MG63 (cell line): ENCODE data around the gene EPO. TPM values are rescaled to one million over a fixed set of nuclear protein-coding genes. Genes with fewer than 3 reads are reported as not detected.
"Not testable (repeated sequence)": the region's sequence is repeated elsewhere in the genome, so short reads cannot be mapped to it uniquely, and the experiment has no call there.

Experiments
- DNase-seq: peaks from one replicate; pipeline ENCODE4 v3.0.0-alpha.2; 2020
- H3K27me3 ChIP-seq: fragments of 250-450 bp; sonication (Bioruptor Pico); 2 replicates; pipeline ENCODE4 v1.5.1; 2020; ENCODE audit warnings: mild to moderate bottlenecking, moderate library complexity
- H3K36me3 ChIP-seq: fragments of 250-450 bp; sonication (Bioruptor Pico); 2 replicates; pipeline ENCODE4 v1.5.1; 2020; ENCODE audit warnings: mild to moderate bottlenecking, moderate library complexity
- H3K4me3 ChIP-seq: fragments of 250-450 bp; sonication (Bioruptor Pico); 2 replicates; pipeline ENCODE4 v1.5.1; 2020; ENCODE audit warnings: mild to moderate bottlenecking, moderate library complexity
- H3K9me3 ChIP-seq: fragments of 250-450 bp; sonication (Bioruptor Pico); 2 replicates; pipeline ENCODE4 v1.5.1; 2020; ENCODE audit warnings: mild to moderate bottlenecking, moderate library complexity
- total RNA-seq: library from RNA; depleted of rRNA; stranded (reverse); fragments of >200 nt; shearing (Covaris generic); gene quantifications from 2 replicates; pipeline ENCODE4 v1.2.3, GENCODE V29; 2014; ENCODE audit warnings: low replicate concordance

Gene EPO
- total RNA-seq, 1 experiment from 2014 or later, result not detected

DNA sequence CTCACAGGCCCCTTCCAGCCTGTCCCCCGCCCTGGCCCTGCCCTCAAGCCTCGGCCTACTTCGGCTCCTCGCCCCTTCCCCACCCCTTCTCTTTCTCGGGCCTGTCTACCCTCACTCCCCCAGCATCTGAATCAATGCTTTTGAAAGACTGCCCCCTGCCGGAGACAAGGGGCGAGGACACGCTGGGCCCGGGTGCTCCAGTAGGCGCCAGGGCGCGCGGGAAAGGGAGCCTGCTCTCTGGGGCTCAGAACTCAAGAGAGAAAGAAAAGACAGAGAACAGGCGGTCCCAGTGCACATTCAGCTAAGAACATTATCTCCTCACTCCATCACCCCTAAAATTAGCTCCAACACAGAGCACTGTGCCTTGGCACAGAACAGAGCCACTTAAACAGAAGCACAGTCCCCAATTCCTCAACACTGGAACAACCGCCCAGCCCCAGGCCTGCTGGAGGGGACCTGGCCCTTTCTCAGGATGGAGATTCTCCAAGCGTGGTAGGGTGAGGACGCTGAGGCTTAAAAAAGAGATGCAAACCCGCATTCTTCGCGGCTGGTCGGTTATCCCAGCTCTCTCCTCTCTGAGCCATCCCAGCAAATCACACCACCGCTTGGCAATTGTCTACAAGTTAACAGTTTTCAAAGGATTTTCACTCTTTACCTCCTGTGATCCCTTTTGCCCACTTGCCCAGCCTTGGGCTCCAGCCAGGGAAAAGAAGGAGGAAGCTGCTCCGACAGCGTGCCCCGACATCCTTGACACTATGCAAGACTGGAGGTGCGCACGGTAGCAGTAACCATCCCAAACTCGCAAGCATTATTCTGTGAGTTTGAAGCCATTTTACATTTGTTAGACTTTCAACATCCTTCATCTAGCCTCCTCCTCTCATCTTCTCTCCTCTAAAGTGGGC, 28.3 kb upstream of the EPO start:
- peaks cover 16% of the 10 kb centered on the region for H3K36me3 ChIP-seq
- H3K4me3 ChIP-seq, result peak overlapping the region; percentile 76
- H3K9me3 ChIP-seq, result no peaks in the 10 kb centered on the region
- no peaks in the 10 kb centered on the region for H3K27me3 ChIP-seq
- DNase-seq, result peak; percentile 65

DNA sequence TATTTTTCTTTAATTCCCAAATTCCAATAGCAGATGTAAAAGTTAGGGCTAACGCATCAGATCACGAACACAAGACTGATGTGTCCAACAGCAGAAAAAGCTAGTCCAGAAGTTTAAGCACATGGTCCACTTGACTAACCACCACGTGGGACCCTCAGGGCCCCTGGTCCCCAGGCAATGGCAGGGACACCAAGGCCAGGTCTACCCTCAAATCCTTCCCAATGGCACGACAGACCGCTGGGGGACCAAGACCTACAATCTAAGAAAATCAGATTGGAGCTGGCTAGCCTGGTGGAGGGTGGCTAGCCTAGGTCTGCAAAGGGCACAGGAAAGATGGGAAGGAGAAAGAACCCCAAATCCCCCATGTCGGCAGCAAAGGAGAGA, 27.7 kb upstream of the EPO start:
- DNase-seq, result no peak
- H3K27me3 ChIP-seq, result no peaks in the 10 kb centered on the region
- peak overlapping the region; percentile 76 for H3K4me3 ChIP-seq
- peaks cover 13% of the 10 kb centered on the region for H3K36me3 ChIP-seq
- no peaks in the 10 kb centered on the region for H3K9me3 ChIP-seq

DNA sequence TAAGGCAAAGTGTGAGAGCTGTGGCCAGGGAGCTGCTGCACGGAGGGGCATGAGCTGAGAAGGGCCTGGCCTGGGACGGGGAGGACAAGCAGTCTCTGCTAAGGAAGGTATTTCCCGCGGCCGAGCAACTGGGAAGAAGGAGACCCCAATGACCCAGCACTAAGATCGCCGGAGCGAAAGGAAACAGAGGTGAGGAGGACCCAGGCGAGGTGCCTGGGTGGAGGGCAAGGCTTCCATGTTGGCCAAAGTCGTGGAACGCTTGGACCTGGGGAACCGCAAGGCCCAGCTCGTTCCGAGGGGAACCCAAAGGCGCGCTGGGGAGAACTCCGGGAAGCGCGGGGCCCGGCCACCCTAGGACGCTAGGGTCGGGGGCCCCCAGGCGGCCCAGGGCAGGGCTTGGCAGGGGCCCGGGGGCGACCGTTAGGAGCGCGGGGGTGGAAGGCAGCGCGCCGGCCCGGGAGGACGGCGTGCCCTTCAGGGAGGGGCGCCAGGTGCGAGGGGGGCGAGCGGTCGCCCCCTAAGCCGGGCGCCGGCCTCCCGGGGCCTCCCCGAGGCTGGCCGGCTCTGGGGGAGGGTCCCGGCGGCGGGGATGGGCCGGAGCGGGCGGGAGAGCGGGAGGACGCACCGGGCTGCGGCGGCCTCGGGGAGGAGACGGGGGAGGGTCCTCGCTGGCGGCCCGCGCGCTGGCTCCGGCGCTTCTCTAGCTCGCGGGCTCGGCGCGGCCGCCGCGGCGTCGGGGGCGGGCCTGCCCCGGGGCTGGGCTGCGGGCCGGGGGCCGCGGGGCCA, 26.8 kb upstream of the EPO start:
- Histone ChIP-seq H3K36me3 (peaks cover 10% of the 10 kb centered on the region), H3K27me3 (no peaks in the 10 kb centered on the region), H3K9me3 (no peaks in the 10 kb centered on the region), H3K4me3 (peak overlapping the region; percentile 76)
- no peak for DNase-seq

DNA sequence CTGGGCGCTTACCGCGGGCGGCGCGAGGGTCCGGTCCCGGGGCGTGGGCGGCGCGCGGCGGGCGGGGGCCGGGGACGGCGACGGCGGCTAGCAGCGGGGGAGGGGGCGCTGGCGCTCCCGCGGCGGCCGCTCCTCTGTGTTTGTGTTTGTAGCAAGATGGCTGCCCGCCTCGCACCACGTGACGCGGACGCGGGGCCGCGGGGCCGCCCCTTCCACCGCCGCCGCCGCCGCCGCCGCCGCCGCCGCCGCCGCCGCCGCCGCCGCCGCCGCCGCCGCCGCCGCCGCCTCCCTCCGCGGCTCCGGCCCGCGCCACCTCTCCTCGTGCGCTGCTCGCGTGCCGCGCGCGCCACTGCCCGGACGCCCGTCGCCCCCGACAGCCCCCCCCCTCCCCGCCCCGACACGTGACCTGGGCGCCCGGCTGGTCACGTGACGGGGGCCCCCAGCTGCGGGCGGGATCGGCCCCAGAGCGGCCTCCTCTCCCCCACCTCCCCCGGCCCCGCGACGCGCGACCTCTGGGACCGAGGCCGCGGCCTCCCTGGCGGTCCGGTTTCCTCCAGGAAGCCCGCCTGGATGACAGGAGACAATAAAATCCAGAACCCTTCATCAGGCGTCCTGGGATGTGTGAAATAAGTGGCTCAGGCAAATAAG, 26.0 kb upstream of the EPO start, which contains the start of gene GIGYF1:
TSS of gene GIGYF1 (minus strand) at position 153 of the 648 bp plus-strand sequence. CDS start 6,012 bp downstream, outside the sequence.
- H3K27me3 ChIP-seq, result peaks cover 3% of the 10 kb centered on the region; the same call in 1 of the 2 replicates
- peak; percentile 75 for DNase-seq

DNA sequence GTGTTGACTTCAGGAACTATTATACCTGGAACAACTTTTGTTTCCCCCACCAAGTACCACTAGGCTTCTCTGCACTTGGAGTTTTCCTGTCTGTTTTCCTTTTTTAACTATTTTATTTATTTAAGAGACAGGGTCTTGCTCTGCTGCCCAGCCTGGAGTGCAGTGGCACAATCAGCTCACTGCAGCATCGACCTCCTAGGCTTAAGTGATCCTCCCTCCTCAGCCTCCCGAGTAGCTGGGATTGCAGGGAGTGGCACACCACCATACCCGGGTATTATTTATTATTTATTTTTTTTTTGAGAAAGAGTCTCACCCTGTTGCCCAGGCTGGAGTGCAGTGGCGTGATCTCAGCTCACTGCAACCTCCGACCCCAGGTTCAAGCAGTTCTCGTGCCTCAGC, 24.1 kb upstream of the EPO start:
- H3K9me3 ChIP-seq, result no peaks in the 10 kb centered on the region
- peaks cover 6% of the 10 kb centered on the region for H3K27me3 ChIP-seq
- no peak for DNase-seq
- no peak overlapping the region for H3K4me3 ChIP-seq
- H3K36me3 ChIP-seq, result no peaks in the 10 kb centered on the region; the same call in 1 of the 2 replicates

More for the DNA sequence above, 26.0 kb upstream of the EPO start, which contains the start of gene GIGYF1:
- H3K4me3 ChIP-seq, result peak within 1 kb of the TSS; percentile 76
- H3K36me3 ChIP-seq, result peaks cover 3% of the 10 kb centered on the region; the same call in 1 of the 2 replicates
- no peaks in the 10 kb centered on the region for H3K9me3 ChIP-seq

DNA sequence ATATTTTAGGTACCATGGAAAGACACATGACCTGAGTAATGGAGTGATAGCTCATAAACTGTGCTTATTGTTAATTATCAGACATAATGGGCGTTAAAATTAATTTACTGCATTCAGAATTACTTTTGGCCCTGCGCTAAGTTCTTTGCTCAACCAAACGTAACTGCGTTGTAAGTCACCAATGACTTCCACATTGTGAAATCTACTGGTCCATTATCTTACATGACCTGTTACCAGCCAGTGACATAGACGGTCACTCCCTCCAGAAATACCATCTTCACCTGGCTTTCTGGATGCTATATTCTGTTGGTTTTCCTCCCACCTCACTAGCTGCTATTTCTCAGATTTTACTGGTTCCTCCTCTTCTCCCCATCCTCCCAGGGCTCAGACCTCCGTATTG, 21.2 kb upstream of the EPO start:
- no peak overlapping the region for H3K4me3 ChIP-seq
- no peaks in the 10 kb centered on the region for H3K9me3 ChIP-seq
- no peak for DNase-seq
- peaks cover 12% of the 10 kb centered on the region for H3K27me3 ChIP-seq
- H3K36me3 ChIP-seq, result no peaks in the 10 kb centered on the region

DNA sequence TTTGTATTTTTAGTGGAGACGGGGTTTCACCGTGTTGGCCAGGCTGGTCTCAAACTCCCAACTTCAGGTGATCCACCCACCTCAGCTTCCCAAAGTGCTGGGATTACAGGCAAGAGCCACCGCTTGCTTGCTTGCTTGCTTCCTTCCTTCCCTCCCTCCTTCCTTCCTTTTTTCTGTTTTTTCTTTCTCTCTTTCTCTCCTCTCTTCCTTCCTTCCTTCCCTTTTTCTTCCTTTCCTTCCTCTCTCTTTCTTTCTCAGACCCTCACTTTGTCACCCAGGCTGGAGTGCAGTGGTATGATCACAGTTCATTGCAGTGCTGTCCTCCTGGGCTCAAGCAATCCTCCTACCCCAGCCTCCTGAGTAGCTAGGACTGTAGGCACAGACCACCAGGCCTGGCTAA, 19.2 kb upstream of the EPO start:
- DNase-seq, H3K36me3 ChIP-seq, H3K9me3 ChIP-seq, H3K4me3 ChIP-seq: not testable (repeated sequence)
- H3K27me3 ChIP-seq, result peaks cover 12% of the 10 kb centered on the region

DNA sequence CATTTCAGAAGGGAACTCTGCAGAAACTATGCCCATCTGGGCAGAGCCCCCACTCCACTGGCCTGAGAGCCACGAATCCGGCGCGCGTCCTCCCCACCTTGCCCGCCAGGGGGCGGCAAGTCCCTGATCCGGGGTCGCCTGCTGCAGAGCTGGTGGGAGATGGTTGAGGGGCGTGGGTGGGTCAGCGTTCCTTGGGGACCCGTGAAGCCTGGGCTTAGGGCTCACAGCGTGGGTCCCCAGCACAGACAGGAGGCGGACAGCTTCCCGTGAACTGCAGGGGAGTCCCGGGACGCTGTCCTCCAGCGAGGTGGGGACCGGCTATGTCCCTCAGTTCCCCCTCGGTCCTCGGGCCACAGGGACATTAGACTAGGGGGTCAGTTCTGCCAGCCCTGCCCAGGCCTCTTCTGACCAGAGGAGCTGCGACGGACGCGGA, 14.9 kb upstream of the EPO start:
- DNase-seq, result peak; percentile 75
- Histone ChIP-seq H3K36me3 (peaks cover 22% of the 10 kb centered on the region), H3K9me3 (no peaks in the 10 kb centered on the region), H3K4me3 (peak overlapping the region; percentile 91), H3K27me3 (peaks cover 6% of the 10 kb centered on the region)

DNA sequence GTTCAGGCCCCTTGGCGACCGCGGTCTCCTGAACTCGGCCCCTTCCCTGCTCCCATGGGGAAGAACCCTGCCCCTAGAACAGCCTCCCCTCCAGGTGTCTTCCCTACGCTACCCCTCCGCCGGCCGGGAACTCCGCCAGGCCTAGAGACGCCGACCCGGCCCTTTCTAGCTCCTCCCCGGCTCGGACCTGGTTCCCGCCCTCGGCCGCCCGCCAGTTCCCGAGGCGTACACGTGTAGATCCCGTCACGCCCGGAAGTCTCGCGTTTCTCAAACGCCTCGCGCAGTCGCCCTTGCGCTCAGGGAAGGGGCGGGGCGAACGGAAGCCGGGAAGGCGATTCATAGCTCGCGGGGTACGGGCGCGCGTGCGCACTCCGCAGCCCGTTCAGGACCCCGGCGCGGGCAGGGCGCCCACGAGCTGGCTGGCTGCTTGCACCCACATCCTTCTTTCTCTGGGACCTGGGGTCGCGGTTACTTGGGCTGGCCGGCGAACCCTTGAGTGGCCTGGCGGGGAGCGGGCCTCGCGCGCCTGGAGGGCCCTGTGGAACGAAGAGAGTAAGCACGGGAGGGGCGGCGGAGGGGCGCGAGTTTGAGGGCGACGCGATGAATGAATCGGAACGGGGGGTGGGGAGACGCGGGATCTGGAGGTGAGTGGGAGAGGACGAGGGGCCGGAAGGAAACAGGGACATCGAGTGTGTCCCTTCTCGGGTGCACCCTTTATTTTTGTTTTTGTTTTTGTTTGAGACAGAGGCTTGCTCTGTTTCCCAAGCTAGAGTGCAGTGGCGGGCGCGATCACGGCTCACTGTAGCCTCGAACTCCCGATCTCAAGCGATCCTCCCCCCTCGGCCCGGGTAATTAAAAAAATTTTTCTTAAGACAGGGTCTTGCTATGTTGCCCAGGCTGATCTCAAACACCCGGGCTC, 14.3 kb upstream of the EPO start, which contains the start of gene POP7:
TSS of gene POP7 (plus strand) at position 369 of the 919 bp plus-strand sequence. CDS start 710 bp downstream, outside the sequence.
- peak; percentile 98 for DNase-seq
- H3K36me3 ChIP-seq, result peaks cover 22% of the 10 kb centered on the region
- H3K27me3 ChIP-seq, result peaks cover 6% of the 10 kb centered on the region
- peak within 1 kb of the TSS; percentile 91 for H3K4me3 ChIP-seq
- H3K9me3 ChIP-seq, result no peaks in the 10 kb centered on the region

DNA sequence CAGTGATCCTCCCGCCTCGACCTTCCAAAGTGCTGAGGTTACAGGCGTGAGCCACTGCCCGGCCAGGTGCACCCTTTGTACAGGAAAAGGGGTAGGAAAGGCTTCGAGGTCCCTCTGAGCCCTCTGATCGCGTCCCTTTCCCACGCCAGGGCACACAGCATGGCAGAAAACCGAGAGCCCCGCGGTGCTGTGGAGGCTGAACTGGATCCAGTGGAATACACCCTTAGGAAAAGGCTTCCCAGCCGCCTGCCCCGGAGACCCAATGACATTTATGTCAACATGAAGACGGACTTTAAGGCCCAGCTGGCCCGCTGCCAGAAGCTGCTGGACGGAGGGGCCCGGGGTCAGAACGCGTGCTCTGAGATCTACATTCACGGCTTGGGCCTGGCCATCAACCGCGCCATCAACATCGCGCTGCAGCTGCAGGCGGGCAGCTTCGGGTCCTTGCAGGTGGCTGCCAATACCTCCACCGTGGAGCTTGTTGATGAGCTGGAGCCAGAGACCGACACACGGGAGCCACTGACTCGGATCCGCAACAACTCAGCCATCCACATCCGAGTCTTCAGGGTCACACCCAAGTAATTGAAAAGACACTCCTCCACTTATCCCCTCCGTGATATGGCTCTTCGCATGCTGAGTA, 13.5 kb upstream of the EPO start:
- peaks cover 6% of the 10 kb centered on the region for H3K27me3 ChIP-seq
- H3K36me3 ChIP-seq, result peaks cover 22% of the 10 kb centered on the region
- DNase-seq, result no peak
- H3K4me3 ChIP-seq, result peak overlapping the region; percentile 91
- H3K9me3 ChIP-seq, result no peaks in the 10 kb centered on the region

DNA sequence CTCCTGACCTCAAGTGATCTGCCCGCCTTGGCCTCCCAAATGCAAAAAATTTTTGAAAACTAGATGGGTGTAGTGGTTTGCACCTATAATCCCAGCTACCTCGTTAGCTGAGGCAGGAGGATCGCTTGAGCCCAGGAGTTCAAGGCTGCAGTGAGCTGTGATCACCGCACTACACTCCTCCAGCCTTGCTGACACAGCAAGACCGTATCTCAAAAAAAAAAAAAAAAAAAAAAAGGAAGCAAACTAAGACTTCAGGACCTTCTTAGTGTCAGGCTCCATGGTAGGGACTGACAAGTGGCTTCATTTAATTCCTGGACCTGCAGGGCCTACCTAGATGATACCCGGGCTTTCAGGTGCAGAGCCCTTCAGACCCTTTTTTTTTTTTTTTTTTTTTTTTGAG, 11.9 kb upstream of the EPO start:
- H3K36me3 ChIP-seq, result peaks cover 22% of the 10 kb centered on the region
- no peaks in the 10 kb centered on the region for H3K9me3 ChIP-seq
- peaks cover 3% of the 10 kb centered on the region for H3K27me3 ChIP-seq
- H3K4me3 ChIP-seq, result no peak overlapping the region
- DNase-seq, result no peak

DNA sequence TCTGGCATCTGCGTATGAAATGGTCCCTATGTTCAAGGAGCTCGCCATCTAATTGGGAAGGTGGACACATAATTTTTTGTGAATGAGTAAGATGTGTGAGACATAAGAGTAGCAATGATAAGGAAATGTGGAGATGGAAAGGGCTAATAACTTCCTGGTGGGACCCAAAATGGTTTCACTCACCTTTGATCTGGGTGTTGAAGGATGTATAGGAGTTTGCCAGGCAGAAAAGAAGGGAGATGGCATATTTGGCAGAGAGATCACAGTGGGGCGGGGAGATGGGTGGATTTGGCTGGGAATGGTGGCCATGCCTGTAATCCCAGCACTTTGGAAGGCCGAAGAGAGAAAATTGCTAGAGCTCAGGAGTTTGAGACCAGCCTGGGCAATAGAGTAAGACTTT, 9.8 kb upstream of the EPO start:
- Histone ChIP-seq H3K36me3 (peaks cover 22% of the 10 kb centered on the region), H3K4me3 (no peak overlapping the region), H3K27me3 (no peaks in the 10 kb centered on the region), H3K9me3 (no peaks in the 10 kb centered on the region)
- DNase-seq, result no peak

DNA sequence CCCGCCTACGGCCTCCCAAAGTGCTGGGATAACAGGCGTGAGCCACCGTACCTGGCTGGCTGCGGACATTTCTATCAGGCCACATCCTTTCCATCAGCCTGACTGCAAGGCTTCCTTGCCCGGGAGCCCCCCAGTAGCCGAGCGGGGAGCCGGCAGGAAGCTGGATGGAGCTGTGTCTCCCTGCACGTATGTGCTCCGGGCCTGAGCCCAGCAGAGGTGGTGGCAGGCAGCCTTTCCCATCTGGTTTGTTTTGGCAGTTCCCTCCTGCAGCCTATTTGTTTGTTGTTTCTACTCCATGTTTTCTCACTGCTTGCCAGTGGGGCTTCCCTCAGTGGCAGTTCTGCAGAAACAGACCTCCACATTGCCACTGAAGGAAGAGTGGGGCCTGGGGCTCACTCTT, 8.9 kb upstream of the EPO start:
- no peak overlapping the region for H3K4me3 ChIP-seq
- H3K36me3 ChIP-seq, result peaks cover 22% of the 10 kb centered on the region
- H3K9me3 ChIP-seq, result no peaks in the 10 kb centered on the region
- H3K27me3 ChIP-seq, result no peaks in the 10 kb centered on the region
- DNase-seq, result no peak

DNA sequence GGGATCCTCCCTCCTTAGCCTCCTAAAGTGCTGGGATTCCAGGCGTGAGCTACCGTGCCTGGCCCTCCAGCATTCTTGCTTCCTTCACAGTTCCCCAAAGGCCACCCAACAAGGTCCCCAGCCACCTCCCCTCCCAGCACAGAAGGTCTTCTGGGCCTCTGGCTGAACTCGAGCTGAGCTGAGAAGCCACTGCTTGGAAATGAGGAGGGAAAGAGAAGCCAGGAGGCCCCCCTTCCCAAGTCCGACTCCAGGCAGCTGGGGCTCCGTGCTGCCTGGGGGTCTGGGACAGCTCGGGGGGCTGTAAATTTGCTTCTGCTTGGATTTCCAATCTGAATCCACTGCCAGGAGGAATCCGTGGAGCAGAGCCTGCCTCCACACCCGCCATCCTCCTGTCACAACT, 5.5 kb upstream of the EPO start:
- H3K4me3 ChIP-seq, result no peak overlapping the region
- no peaks in the 10 kb centered on the region for H3K9me3 ChIP-seq
- DNase-seq, result no peak
- H3K27me3 ChIP-seq, result no peaks in the 10 kb centered on the region
- H3K36me3 ChIP-seq, result no peaks in the 10 kb centered on the region

DNA sequence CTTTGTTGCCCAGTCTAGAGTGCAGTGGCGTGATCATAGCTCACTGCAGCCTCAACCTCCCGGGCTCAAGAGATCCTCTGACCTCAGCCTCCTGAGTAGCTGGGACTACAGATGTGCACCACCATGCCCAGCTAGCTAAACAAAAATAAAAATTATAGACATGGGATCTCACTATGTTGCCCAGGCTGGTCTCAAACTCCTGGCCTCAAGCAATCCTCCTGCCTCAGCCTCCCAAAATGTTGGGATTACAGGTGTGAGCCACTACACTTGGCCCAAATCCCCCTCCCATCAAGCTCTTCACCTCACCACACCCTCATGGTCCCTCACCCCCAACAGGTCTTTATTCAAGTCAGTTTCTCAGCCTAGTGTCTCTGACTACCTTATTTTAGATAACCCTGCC, 3.2 kb upstream of the EPO start:
- DNase-seq, H3K36me3 ChIP-seq, H3K4me3 ChIP-seq, H3K9me3 ChIP-seq, H3K27me3 ChIP-seq: not testable (repeated sequence)
